D341Med (cell line): ENCODE results near the gene GALNT17.
A peak's percentile ranks its signal among the peaks of the same experiment; 100 is the strongest.
"Not testable (repeated sequence)": the region's sequence is repeated elsewhere in the genome, so short reads cannot be mapped to it uniquely, and the experiment has no call there.

Source experiments
- DNase-seq: peaks from one replicate; pipeline ENCODE4 v3.0.0; 2012; ENCODE audit warnings: low spot score

Gene GALNT17

GRCh38 chr7:71636329-71636728 is 504.4 kb downstream of the GALNT17 start:
- no peak for DNase-seq

GRCh38 chr7:71637578-71637977 is 505.6 kb downstream of the GALNT17 start:
- no peak for DNase-seq

- DNase-seq: no peak
Measured at GRCh38 chr7:71638108-71638507, 506.2 kb downstream of the GALNT17 start.

GRCh38 chr7:71639382-71640085 is 507.6 kb downstream of the GALNT17 start:
- DNase-seq: no peak

- not testable (repeated sequence) for DNase-seq
Measured at GRCh38 chr7:71643031-71643430, 511.1 kb downstream of the GALNT17 start.

- DNase-seq: no peak
Measured at GRCh38 chr7:71645836-71646235, 513.9 kb downstream of the GALNT17 start.

- DNase-seq: no peak
Measured at GRCh38 chr7:71649812-71650211, 517.9 kb downstream of the GALNT17 start.

- no peak for DNase-seq
Measured at GRCh38 chr7:71650653-71651337, 518.9 kb downstream of the GALNT17 start.

- no peak for DNase-seq
Measured at GRCh38 chr7:71652510-71652909, 520.6 kb downstream of the GALNT17 start.

- DNase-seq: no peak
Measured at GRCh38 chr7:71657386-71657785, 525.4 kb downstream of the GALNT17 start.

- no peak for DNase-seq
Measured at GRCh38 chr7:71659622-71660021, 527.7 kb downstream of the GALNT17 start.

- DNase-seq: no peak
Measured at GRCh38 chr7:71661671-71662224, 529.8 kb downstream of the GALNT17 start.

GRCh38 chr7:71665716-71666115 is 533.8 kb downstream of the GALNT17 start:
- peak; percentile 65 for DNase-seq

- DNase-seq: no peak
Measured at GRCh38 chr7:71668572-71668971, 536.6 kb downstream of the GALNT17 start.

- DNase-seq: peak; percentile 46
Measured at GRCh38 chr7:71679480-71679879, 547.5 kb downstream of the GALNT17 start.

- DNase-seq: no peak
Measured at GRCh38 chr7:71682181-71682580, 550.2 kb downstream of the GALNT17 start.

GRCh38 chr7:71682841-71683781 is 551.2 kb downstream of the GALNT17 start:
- no peak for DNase-seq

- DNase-seq: no peak
Measured at GRCh38 chr7:71687286-71687685, 555.3 kb downstream of the GALNT17 start.

- no peak for DNase-seq
Measured at GRCh38 chr7:71687831-71688599, 556.1 kb downstream of the GALNT17 start.

- DNase-seq: no peak
Measured at GRCh38 chr7:71691538-71691937, 559.6 kb downstream of the GALNT17 start.

- DNase-seq: peak; percentile 51
Measured at GRCh38 chr7:71694665-71695064, 562.7 kb downstream of the GALNT17 start.
